Fibroblast of lung (primary cell): ENCODE data around the gene SCD5.

Source experiments
- EZH2 ChIP-seq: IDR thresholded peaks from 2 replicates; pipeline ENCODE4 v1.5.1; 2012; ENCODE audit warnings: low read length, control low read depth, mild to moderate bottlenecking; ENCODE audit errors: missing control alignments
- TF ChIP-seq, protein P1 (sequence below), 2 donors: IDR thresholded peaks in 1 of 2; conservative IDR thresholded peaks in 1 of 2; 1 replicate in 1 of 2; 2 replicates in 1 of 2; pipeline ENCODE4 v1.5.1; 2011 to 2012; ENCODE audit warnings: low read length in 2 of 2, control low read depth in 1 of 2, inconsistent platforms in 1 of 2, low read depth in 1 of 2, mild to moderate bottlenecking in 1 of 2

DNA sequence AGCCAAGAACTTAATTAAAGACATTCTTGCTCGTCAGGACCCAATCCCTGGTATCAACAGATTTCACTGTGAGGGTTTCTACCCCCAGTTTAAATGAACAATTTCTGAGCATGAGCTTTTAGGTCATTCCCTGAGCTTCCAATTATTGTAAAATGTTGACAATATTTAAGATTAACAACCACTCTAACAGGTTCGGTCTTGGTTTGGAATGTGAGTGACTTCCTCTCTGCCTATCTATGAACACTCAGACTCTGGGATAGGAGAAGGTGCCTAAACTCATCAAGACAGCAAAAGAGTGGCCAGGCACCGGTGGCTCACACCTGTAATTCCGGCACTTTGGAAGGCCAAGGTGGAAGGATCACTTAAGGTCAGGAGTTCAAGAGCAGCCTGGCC, 153.9 kb downstream of the SCD5 start:
- TF ChIP-seq, protein P1, sequence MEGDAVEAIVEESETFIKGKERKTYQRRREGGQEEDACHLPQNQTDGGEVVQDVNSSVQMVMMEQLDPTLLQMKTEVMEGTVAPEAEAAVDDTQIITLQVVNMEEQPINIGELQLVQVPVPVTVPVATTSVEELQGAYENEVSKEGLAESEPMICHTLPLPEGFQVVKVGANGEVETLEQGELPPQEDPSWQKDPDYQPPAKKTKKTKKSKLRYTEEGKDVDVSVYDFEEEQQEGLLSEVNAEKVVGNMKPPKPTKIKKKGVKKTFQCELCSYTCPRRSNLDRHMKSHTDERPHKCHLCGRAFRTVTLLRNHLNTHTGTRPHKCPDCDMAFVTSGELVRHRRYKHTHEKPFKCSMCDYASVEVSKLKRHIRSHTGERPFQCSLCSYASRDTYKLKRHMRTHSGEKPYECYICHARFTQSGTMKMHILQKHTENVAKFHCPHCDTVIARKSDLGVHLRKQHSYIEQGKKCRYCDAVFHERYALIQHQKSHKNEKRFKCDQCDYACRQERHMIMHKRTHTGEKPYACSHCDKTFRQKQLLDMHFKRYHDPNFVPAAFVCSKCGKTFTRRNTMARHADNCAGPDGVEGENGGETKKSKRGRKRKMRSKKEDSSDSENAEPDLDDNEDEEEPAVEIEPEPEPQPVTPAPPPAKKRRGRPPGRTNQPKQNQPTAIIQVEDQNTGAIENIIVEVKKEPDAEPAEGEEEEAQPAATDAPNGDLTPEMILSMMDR (conservative IDR thresholded peaks at IDR 0.05 in 1 of 2, IDR thresholded peaks at IDR 0.05 in 1 of 2; ENCODE audit: low read depth in 1 of 2, low read length in 2 of 2), result no peak
- no peak for TF ChIP-seq EZH2
